HUES48 (cell line): ENCODE measurements around the gene IL21R.

ENCODE experiments used
- H3K27ac ChIP-seq: one replicate; pipeline ENCODE4 v1.7.0; 2013; ENCODE audit warnings: low read depth, low read length, inconsistent platforms
- H3K27me3 ChIP-seq: 2 replicates; pipeline ENCODE4 v1.6.1; 2013; ENCODE audit warnings: mild to moderate bottlenecking, low read length; ENCODE audit not compliant: control insufficient read depth, insufficient read depth
- H3K36me3 ChIP-seq: 2 replicates; pipeline ENCODE4 v1.6.1; 2013; ENCODE audit warnings: low read length; ENCODE audit not compliant: control insufficient read depth, insufficient read depth
- H3K4me1 ChIP-seq: 2 replicates; pipeline ENCODE4 v1.6.1; 2013; ENCODE audit warnings: mild to moderate bottlenecking, low read length; ENCODE audit not compliant: control insufficient read depth, insufficient read depth
- H3K4me3 ChIP-seq: 2 replicates; pipeline ENCODE4 v1.5.1; 2013; ENCODE audit warnings: mild to moderate bottlenecking, low read depth, low read length
- H3K9ac ChIP-seq: 2 replicates; pipeline ENCODE4 v1.6.1; 2013; ENCODE audit warnings: mild to moderate bottlenecking, low read depth, low read length, moderate library complexity
- H3K9me3 ChIP-seq: 2 replicates; pipeline ENCODE4 v1.6.1; 2013; ENCODE audit warnings: low read length; ENCODE audit not compliant: control insufficient read depth, insufficient read depth

IL21R gene

DNA sequence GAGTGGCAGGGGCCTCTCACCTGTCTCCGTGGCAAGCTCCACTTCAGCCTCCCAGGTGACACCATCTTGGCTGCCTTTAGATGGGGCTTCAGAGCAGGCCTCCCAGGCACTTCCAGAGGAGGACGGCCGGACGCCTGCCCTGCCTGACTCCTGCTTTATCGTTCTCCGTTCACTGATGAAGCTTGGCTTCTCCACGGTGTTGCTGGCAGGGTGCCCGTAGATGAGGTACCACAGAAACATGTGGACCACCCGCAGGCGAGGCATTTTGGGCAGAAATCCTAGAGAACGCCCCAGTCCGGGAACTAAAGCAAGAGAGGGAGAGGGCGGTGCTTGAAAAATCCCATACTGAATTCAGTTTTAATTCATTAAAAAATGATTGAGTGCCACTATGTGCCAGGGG lies 93.2 kb downstream of the IL21R start:
- H3K9me3 ChIP-seq = no peaks in the 10 kb centered on the region
- no peaks in the 10 kb centered on the region for H3K27me3 ChIP-seq
- H3K4me1 ChIP-seq = no peaks in the 10 kb centered on the region
- no peak overlapping the region for H3K4me3 ChIP-seq
- no peak overlapping the region for H3K9ac ChIP-seq
- H3K36me3 ChIP-seq = peaks cover 99% of the 10 kb centered on the region
- H3K27ac ChIP-seq = no peak overlapping the region

DNA sequence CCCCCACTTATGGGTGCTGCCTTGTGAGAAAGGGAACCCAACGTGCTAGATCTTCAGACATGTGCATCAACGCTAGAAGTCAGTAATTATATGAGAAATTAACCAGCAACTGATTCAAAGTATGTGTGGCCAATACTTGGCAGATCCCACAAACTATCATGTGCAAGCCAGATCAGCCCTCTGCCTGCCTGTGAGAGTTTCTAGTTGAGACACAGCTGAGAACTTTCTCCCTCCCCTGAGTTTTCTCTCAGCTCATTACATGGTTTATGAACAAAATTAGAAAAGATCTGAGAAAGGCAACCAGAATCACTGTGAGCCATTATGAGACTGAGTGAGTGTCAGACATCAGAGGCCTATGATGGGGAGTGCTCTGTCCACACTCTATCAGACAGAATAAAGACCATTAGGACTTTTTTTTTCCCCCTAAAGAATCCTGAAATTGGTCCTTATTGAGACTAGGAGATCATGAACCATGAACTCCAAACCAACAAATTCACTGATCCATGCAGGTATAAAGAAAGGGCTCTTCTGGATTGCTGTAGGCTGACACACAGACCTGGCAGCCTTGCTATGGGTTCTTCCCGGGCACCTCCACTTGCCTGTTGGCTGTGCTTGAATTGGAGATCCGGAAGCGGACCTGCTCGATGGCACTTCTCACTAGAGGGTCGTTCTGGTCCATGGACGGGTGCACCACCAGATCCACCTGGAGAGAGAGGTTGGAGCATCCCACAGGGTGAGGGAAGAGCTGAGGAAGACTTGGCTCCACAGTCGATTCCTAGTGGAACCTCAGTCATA lies 96.3 kb downstream of the IL21R start:
- H3K4me3 ChIP-seq = no peak overlapping the region
- no peak overlapping the region for H3K27ac ChIP-seq
- no peak overlapping the region for H3K9ac ChIP-seq
- H3K36me3 ChIP-seq = peaks cover 99% of the 10 kb centered on the region
- H3K4me1 ChIP-seq = no peaks in the 10 kb centered on the region
- no peaks in the 10 kb centered on the region for H3K9me3 ChIP-seq
- H3K27me3 ChIP-seq = no peaks in the 10 kb centered on the region

DNA sequence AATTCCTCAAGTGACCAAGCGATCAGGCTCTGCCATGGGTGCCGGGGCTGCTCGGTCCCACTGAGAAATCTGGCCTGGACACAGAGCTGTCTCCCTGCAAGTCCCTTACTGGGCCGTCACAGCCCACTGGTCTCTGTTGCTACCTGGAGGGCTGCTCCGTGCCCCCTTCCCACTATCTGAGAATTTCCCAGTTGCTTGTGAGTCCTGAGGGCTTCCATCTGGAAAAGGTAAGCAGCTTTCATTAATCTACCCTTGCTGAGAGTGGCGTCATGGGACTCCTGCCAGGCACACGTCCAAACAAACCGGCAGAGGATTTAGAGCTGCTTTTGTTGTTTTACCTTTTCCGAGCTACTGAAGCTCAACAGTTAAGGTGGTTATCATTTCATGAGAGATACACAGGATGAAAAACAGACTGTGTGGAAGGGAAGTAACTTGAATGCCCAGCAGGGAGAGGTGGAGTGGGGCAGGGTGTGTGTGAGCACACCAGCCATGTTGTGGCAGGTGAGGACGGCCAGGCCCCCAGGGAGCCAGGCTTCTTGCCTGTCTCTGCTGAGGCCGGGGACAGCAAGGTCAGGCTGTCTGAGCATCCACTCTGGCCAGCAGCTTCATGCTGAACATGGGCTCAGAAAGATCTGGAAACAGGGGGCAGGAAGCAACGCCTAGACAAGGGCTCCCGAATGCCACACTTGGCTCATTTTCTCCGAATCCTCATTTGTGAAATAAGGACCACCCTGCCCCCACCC lies 97.1 kb downstream of the IL21R start:
- Histone ChIP-seq H3K27ac (no peak overlapping the region), H3K36me3 (peaks cover 99% of the 10 kb centered on the region), H3K27me3 (no peaks in the 10 kb centered on the region), H3K4me3 (no peak overlapping the region), H3K9ac (no peak overlapping the region), H3K4me1 (no peaks in the 10 kb centered on the region), H3K9me3 (no peaks in the 10 kb centered on the region)

DNA sequence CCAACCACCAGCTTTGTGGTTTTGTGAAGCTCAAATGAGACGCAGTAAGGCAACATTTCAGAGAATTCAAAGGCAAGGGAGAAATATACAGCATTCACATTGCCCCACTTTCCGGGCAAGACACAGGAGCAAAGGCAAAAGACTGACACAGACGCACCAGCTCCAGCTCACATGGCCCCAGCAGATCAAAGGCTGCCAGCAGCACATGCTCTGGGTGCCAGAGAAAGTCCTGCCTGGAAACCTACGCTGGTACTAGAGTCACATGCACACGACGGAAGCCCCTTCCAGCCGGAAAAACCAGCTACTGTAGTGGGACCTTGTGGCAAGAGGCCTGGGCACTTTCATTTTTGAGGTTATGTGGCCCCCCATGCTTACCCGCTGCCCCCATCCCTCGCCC lies 97.7 kb downstream of the IL21R start:
- Histone ChIP-seq H3K9ac (no peak overlapping the region), H3K27me3 (no peaks in the 10 kb centered on the region), H3K4me3 (no peak overlapping the region), H3K27ac (no peak overlapping the region), H3K9me3 (no peaks in the 10 kb centered on the region), H3K36me3 (peaks cover 99% of the 10 kb centered on the region), H3K4me1 (no peaks in the 10 kb centered on the region)

DNA sequence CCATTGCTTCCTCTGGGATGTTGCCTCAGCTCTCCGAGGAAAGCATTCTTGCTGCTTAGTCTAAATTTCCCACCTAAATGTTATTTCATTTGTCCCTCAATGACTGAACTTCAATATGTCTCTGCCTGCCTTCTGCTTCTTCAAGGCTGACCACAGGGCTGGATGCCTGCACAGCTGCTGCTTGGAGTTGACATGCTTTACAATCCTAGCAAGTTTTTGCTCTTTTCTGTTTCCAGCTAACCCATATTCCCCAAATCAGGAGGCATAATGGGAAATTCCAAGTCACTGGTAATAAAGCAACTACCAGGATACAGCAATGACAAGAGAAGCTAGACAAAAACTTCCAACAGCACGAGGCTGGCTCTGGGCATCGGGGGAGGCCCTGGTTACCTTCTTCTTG lies 98.8 kb downstream of the IL21R start:
- Histone ChIP-seq H3K4me1 (no peaks in the 10 kb centered on the region), H3K36me3 (peaks cover 100% of the 10 kb centered on the region), H3K9ac (no peak overlapping the region), H3K9me3 (no peaks in the 10 kb centered on the region), H3K4me3 (no peak overlapping the region), H3K27ac (no peak overlapping the region), H3K27me3 (no peaks in the 10 kb centered on the region)
